Activated naive CD4-positive, alpha-beta T cell treated with Interleukin-2 at 50 U/mL for 16 hours (primary cell): ENCODE measurements around the gene CYBB.

Experiments
- DNase-seq: peaks from one replicate; pipeline ENCODE4 v3.0.0-alpha.2; 2020

The CYBB gene

GRCh38 chrX:37786624-37787422, 7.0 kb downstream of the CYBB start:
- no peak for DNase-seq

- DNase-seq = no peak
Observed at GRCh38 chrX:37787423-37787869, 7.6 kb downstream of the CYBB start.

GRCh38 chrX:37796310-37796709, 16.5 kb downstream of the CYBB start:
- no peak for DNase-seq

- no peak for DNase-seq
Observed at GRCh38 chrX:37796805-37797204, 16.9 kb downstream of the CYBB start.

GRCh38 chrX:37799936-37800335, 20.1 kb downstream of the CYBB start:
- no peak for DNase-seq

GRCh38 chrX:37800717-37801116, 20.9 kb downstream of the CYBB start:
- no peak for DNase-seq

- no peak for DNase-seq
Observed at GRCh38 chrX:37802028-37802427, 22.2 kb downstream of the CYBB start.

GRCh38 chrX:37803057-37803456, 23.2 kb downstream of the CYBB start:
- DNase-seq = no peak

- no peak for DNase-seq
Observed at GRCh38 chrX:37809970-37810369, 30.1 kb downstream of the CYBB start.

- DNase-seq = no peak
Observed at GRCh38 chrX:37812110-37812509, 32.3 kb downstream of the CYBB start.

- DNase-seq = no peak
Observed at GRCh38 chrX:37813570-37813969, 33.7 kb downstream of the CYBB start.

GRCh38 chrX:37815366-37815765, 35.5 kb downstream of the CYBB start:
- DNase-seq = no peak

- DNase-seq = no peak
Observed at GRCh38 chrX:37816766-37817165, 36.9 kb downstream of the CYBB start.

GRCh38 chrX:37817176-37817575, 37.3 kb downstream of the CYBB start:
- no peak for DNase-seq

GRCh38 chrX:37817579-37817978, 37.7 kb downstream of the CYBB start:
- DNase-seq = no peak

GRCh38 chrX:37818031-37818430, 38.2 kb downstream of the CYBB start:
- DNase-seq = no peak

GRCh38 chrX:37820646-37821045, 40.8 kb downstream of the CYBB start:
- DNase-seq = no peak

- DNase-seq = no peak
Observed at GRCh38 chrX:37824491-37825214, 44.8 kb downstream of the CYBB start.

- peak; percentile 47 for DNase-seq
Observed at GRCh38 chrX:37825215-37825842, 45.5 kb downstream of the CYBB start.

GRCh38 chrX:37829721-37830120, 49.9 kb downstream of the CYBB start:
- no peak for DNase-seq

- no peak for DNase-seq
Observed at GRCh38 chrX:37830371-37830770, 50.5 kb downstream of the CYBB start.

- no peak for DNase-seq
Observed at GRCh38 chrX:37834937-37835336, 55.1 kb downstream of the CYBB start.

GRCh38 chrX:37840931-37841330, 61.1 kb downstream of the CYBB start:
- no peak for DNase-seq

GRCh38 chrX:37844622-37845021, 64.8 kb downstream of the CYBB start:
- DNase-seq = no peak
